Mucosa of rectum (tissue), 2 donors: Measurements from ENCODE around the gene HSPB2.
A peak's percentile ranks its signal among the peaks of the same experiment; 100 is the strongest.
"Not testable (repeated sequence)": the region's sequence is repeated elsewhere in the genome, so short reads cannot be mapped to it uniquely, and the experiment has no call there.

Experiments used
- H3K27ac ChIP-seq, 2 donors: one replicate each; pipeline ENCODE4 v1.7.0; 2013; ENCODE audit warnings: inconsistent platforms in 2 of 2, low read depth in 2 of 2, low read length in 2 of 2
- H3K27me3 ChIP-seq, 2 donors: one replicate each; pipeline ENCODE4 v1.7.0; 2013; ENCODE audit warnings: low read length in 2 of 2; ENCODE audit not compliant: control insufficient read depth in 2 of 2, insufficient read depth in 2 of 2
- H3K36me3 ChIP-seq, 2 donors: one replicate each; pipeline ENCODE4 v1.7.0; 2013; ENCODE audit warnings: low read length in 2 of 2; ENCODE audit not compliant: control insufficient read depth in 2 of 2, insufficient read depth in 2 of 2
- H3K4me1 ChIP-seq, 2 donors: one replicate each; pipeline ENCODE4 v1.7.0; 2013; ENCODE audit warnings: low read length in 2 of 2, mild to moderate bottlenecking in 1 of 2; ENCODE audit not compliant: control insufficient read depth in 2 of 2, insufficient read depth in 2 of 2
- H3K4me3 ChIP-seq, 2 donors: one replicate each; pipeline ENCODE4 v1.7.0; 2013; ENCODE audit warnings: low read length in 2 of 2
- H3K9ac ChIP-seq, 2 donors: one replicate each; pipeline ENCODE4 v1.7.0; 2013; ENCODE audit warnings: low read length in 2 of 2, low read depth in 1 of 2, mild to moderate bottlenecking in 1 of 2
- H3K9me3 ChIP-seq, 2 donors: one replicate each; pipeline ENCODE4 v1.7.0; 2013; ENCODE audit warnings: low read length in 2 of 2; ENCODE audit not compliant: control insufficient read depth in 2 of 2
- donor health status: healthy.
- donor health status: Normal muscosa, but diverticular disease.

The HSPB2 gene

GRCh38 chr11:111885053-111885452 is 27.5 kb upstream of the HSPB2 start:
- not testable (repeated sequence) for H3K9me3 ChIP-seq, H3K27me3 ChIP-seq, H3K4me1 ChIP-seq, H3K27ac ChIP-seq, H3K4me3 ChIP-seq, H3K9ac ChIP-seq, H3K36me3 ChIP-seq

DNA sequence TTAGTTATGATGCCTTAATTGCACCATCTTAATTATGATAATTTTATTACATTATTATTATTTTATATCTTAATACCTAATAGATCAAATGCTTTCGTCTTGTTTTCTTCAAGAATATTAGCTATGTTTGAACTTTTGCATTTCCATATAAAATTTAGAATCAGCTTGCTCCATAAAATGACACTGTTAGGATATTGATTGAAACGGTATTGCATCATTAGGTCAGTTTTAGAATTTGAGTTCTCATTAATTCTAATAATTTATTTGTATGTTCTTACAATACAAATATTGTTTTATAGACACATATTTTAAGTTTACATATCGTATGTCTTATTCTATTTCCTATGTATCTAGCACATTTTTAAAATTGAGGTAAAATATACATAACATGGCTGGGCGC is 26.5 kb upstream of the HSPB2 start:
- Histone ChIP-seq H3K4me1 (no peaks in the 10 kb centered on the region), H3K27ac (no peak overlapping the region), H3K4me3 (no peak overlapping the region), H3K27me3 (no peaks in the 10 kb centered on the region), H3K36me3 (no peaks in the 10 kb centered on the region), H3K9ac (no peak overlapping the region), H3K9me3 (no peaks in the 10 kb centered on the region)

DNA sequence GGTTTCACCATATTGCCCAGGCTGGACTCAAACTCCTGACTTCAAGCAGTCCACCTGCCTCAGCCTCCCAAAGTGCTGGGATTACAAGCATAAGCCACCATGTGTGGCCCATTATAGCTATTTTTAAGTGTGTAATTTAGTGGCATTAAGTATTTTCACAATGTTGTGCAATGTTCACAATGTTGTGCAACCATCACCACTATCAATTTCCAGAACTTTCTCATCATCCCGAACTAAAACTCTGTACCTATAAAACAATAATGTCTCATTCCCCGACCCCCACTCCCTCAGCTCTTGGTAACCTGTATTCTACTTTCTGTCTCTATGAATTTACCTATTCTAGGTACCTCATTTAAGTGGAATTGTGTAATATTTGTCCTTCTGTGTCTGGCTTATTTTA is 25.7 kb upstream of the HSPB2 start:
- no peak overlapping the region for H3K9ac ChIP-seq
- H3K9me3 ChIP-seq = no peaks in the 10 kb centered on the region
- no peaks in the 10 kb centered on the region for H3K27me3 ChIP-seq
- H3K4me3 ChIP-seq = no peak overlapping the region
- no peak overlapping the region for H3K27ac ChIP-seq
- no peaks in the 10 kb centered on the region for H3K4me1 ChIP-seq
- no peaks in the 10 kb centered on the region for H3K36me3 ChIP-seq

- no peak overlapping the region for H3K27ac ChIP-seq
- H3K27me3 ChIP-seq = peaks cover 0 to 2% of the 10 kb centered on the region in 2 donors
These were observed 7.1 kb upstream of the HSPB2 start for GRCh38 chr11:111905411-111905810.

DNA sequence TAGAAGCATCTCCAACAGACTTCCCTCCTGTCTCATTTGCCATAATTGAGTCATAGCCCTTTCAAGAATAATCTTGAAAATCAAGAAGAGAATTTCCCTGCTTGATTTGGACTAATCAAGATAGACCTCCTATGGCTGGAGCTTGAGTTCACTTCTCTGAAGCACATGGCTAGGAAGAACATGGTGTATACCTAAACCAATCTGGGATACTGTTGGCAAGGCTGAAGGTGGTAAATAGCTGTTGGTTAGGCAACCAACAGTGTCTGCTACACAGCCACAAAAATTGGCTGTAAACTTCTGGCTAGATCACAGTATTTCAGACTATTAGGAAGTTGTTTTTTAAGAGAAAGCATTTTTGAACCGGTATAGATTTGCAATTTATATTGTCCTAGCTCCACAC is 5.9 kb upstream of the HSPB2 start:
- Histone ChIP-seq H3K4me1 (no peaks in the 10 kb centered on the region), H3K4me3 (no peak overlapping the region), H3K27ac (no peak overlapping the region), H3K9me3 (no peaks in the 10 kb centered on the region), H3K27me3 (peaks cover 0 to 4% of the 10 kb centered on the region in 2 donors), H3K9ac (no peak overlapping the region), H3K36me3 (no peaks in the 10 kb centered on the region)

More at GRCh38 chr11:111905411-111905810, 7.1 kb upstream of the HSPB2 start:
- Histone ChIP-seq H3K9me3 (no peaks in the 10 kb centered on the region), H3K36me3 (no peaks in the 10 kb centered on the region), H3K4me1 (no peaks in the 10 kb centered on the region), H3K4me3 (no peak overlapping the region), H3K9ac (no peak overlapping the region)

- H3K9ac ChIP-seq = no peak overlapping the region
- H3K27me3 ChIP-seq = peaks cover 0 to 4% of the 10 kb centered on the region in 2 donors
- H3K4me1 ChIP-seq = peaks cover 0 to 2% of the 10 kb centered on the region in 2 donors
- H3K27ac ChIP-seq = no peak overlapping the region
- H3K36me3 ChIP-seq = no peaks in the 10 kb centered on the region
- no peak overlapping the region for H3K4me3 ChIP-seq
- H3K9me3 ChIP-seq = no peaks in the 10 kb centered on the region
These were observed 3.8 kb upstream of the HSPB2 start for GRCh38 chr11:111908639-111909305.

- Histone ChIP-seq H3K27ac (no peak overlapping the region), H3K4me1 (peaks cover 0 to 2% of the 10 kb centered on the region in 2 donors), H3K4me3 (no peak overlapping the region), H3K36me3 (no peaks in the 10 kb centered on the region), H3K9me3 (no peaks in the 10 kb centered on the region), H3K27me3 (peaks cover 0 to 4% of the 10 kb centered on the region in 2 donors), H3K9ac (no peak overlapping the region)
These were observed 3.2 kb upstream of the HSPB2 start for GRCh38 chr11:111909378-111909777.

GRCh38 chr11:111910676-111911562 is 1.6 kb upstream of the HSPB2 start:
- peak overlapping the region in 1 of 2 donors; percentile 58 for H3K9ac ChIP-seq
- peaks cover 0 to 4% of the 10 kb centered on the region in 2 donors for H3K27me3 ChIP-seq
- H3K4me3 ChIP-seq = peak overlapping the region; percentile 37 to 51
- H3K36me3 ChIP-seq = no peaks in the 10 kb centered on the region
- peak overlapping the region; percentile 69 to 75 for H3K27ac ChIP-seq
- H3K9me3 ChIP-seq = no peaks in the 10 kb centered on the region
- H3K4me1 ChIP-seq = peaks cover 0 to 2% of the 10 kb centered on the region in 2 donors

DNA sequence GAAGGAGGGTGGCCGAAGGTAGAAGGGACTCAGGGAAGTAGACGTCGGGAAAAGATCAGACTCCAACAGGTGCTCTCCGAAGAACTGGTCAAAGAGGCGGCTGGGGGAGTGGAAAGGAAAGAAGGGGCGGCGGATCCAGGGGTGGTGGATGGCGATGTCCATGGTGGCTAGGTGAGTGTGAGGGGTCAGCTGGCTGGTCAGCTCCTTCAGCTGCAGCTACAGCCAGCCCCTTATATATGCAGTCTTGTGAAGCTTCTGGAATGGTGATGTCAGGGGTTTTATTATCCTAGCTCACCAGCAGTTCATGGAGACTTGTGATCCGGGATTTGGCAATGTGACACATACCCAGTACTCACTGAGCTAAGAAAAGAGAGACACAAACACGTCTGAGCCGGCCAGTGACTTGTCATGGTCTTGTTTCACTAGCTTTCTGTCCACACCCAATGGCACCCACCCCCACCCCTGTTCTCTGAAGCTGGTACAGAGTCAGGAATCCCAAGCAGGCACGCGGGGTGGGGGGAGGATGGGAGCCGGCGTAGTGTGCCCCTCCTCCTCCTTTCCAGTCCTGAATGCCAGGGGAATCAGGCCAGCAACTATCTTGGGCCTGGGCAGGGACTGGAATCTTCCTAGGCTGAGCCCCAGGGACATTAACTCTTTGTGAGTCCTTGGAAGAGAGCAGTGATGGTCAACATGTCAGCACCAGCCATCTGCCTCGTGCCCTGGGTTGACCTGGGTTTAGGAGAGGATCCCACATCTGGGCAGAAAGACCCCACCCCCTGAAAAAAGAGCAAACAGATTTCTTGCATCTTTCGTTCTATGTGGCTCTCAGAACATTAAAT is 752 bp upstream of the HSPB2 start, which contains the start of gene CRYAB:
Gene CRYAB, minus strand, starts transcription at position 208 of the 839 bp plus-strand sequence. Its CDS starts 46 bp downstream, at position 162.
- H3K27me3 ChIP-seq = peaks cover 0 to 4% of the 10 kb centered on the region in 2 donors
- no peaks in the 10 kb centered on the region for H3K36me3 ChIP-seq
- peak within 1 kb of the TSS in 1 of 2 donors; percentile 58 for H3K9ac ChIP-seq
- no peaks in the 10 kb centered on the region for H3K9me3 ChIP-seq
- peaks cover 0 to 2% of the 10 kb centered on the region in 2 donors for H3K4me1 ChIP-seq
- peak within 1 kb of the TSS; percentile 37 to 51 for H3K4me3 ChIP-seq
- H3K27ac ChIP-seq = peak within 1 kb of the TSS; percentile 69 to 75
